Glutamatergic neuron (in vitro differentiated cells): ENCODE measurements around the gene SIPA1L3. TPM values are rescaled to one million over a fixed set of nuclear protein-coding genes. Genes with fewer than 3 reads are reported as not detected.
A peak's percentile ranks its signal among the peaks of the same experiment; 100 is the strongest.

Experiments
- DNase-seq: peaks from one replicate; pipeline ENCODE4 v3.0.0; 2022
- H3K27ac Mint-ChIP-seq: one replicate; pipeline ENCODE4 v1.8.0; 2020; ENCODE audit warnings: mild to moderate bottlenecking, mixed read lengths, inconsistent platforms; ENCODE audit not compliant: unreplicated experiment
- H3K27me3 Mint-ChIP-seq: one replicate; pipeline ENCODE4 v1.8.0; 2020; ENCODE audit warnings: mild to moderate bottlenecking, moderate library complexity, mixed read lengths, inconsistent platforms; ENCODE audit not compliant: unreplicated experiment
- H3K36me3 Mint-ChIP-seq: one replicate; pipeline ENCODE4 v1.8.0; 2020; ENCODE audit warnings: mild to moderate bottlenecking, mixed read lengths, inconsistent platforms; ENCODE audit not compliant: unreplicated experiment
- H3K4me1 Mint-ChIP-seq: one replicate; pipeline ENCODE4 v1.8.0; 2020; ENCODE audit warnings: mild to moderate bottlenecking, low read depth, mixed read lengths, inconsistent platforms; ENCODE audit not compliant: unreplicated experiment
- H3K4me3 Mint-ChIP-seq: one replicate; pipeline ENCODE4 v1.8.0; 2020; ENCODE audit warnings: mild to moderate bottlenecking, mixed read lengths, inconsistent platforms; ENCODE audit not compliant: unreplicated experiment
- H3K9me3 Mint-ChIP-seq: one replicate; pipeline ENCODE4 v1.8.0; 2020; ENCODE audit warnings: mild to moderate bottlenecking, moderate library complexity, mixed read lengths, inconsistent platforms; ENCODE audit not compliant: unreplicated experiment
- CTCF ChIP-seq: fragments of 200-600 bp; sonication (generic); IDR thresholded peaks from one replicate; pipeline ENCODE4 v1.5.0; 2021; ENCODE audit not compliant: partially characterized antibody, unreplicated experiment
- total RNA-seq: library from RNA; stranded (reverse); fragmentation: NEBNext Ultra II Directional; extraction: Animal tissue kit (Norgen Biotek cat#: 25700); gene quantifications from one replicate; pipeline ENCODE4 v1.2.1, GENCODE V29; 2021; ENCODE audit not compliant: unreplicated experiment

The SIPA1L3 gene
- total RNA-seq, 1 donor from 2014 or later = 97.7 TPM

- H3K27ac Mint-ChIP-seq = no peak overlapping the region
- no peak overlapping the region for H3K4me3 Mint-ChIP-seq
- peaks cover 9% of the 10 kb centered on the region for H3K36me3 Mint-ChIP-seq
- H3K9me3 Mint-ChIP-seq = peaks cover 20% of the 10 kb centered on the region
- peaks cover 46% of the 10 kb centered on the region for H3K4me1 Mint-ChIP-seq
- peaks cover 11% of the 10 kb centered on the region for H3K27me3 Mint-ChIP-seq
- no peak for TF ChIP-seq CTCF
- DNase-seq = no peak
Observed at GRCh38 chr19:37930416-37930815, 23.4 kb downstream of the SIPA1L3 start.

- H3K4me1 Mint-ChIP-seq = peaks cover 46% of the 10 kb centered on the region
- H3K27ac Mint-ChIP-seq = peak overlapping the region; percentile 97
- TF ChIP-seq CTCF = no peak
- H3K36me3 Mint-ChIP-seq = peaks cover 23% of the 10 kb centered on the region
- peak overlapping the region; percentile 57 for H3K4me3 Mint-ChIP-seq
- peak; percentile 34 for DNase-seq
- peaks cover 20% of the 10 kb centered on the region for H3K9me3 Mint-ChIP-seq
- H3K27me3 Mint-ChIP-seq = peaks cover 11% of the 10 kb centered on the region
Observed at GRCh38 chr19:37931881-37932655, 25.1 kb downstream of the SIPA1L3 start.

- TF ChIP-seq CTCF = no peak
- Mint-ChIP-seq H3K27ac (peak overlapping the region; percentile 97), H3K27me3 (peaks cover 14% of the 10 kb centered on the region), H3K36me3 (peaks cover 23% of the 10 kb centered on the region), H3K4me3 (peak overlapping the region; percentile 85), H3K9me3 (peaks cover 20% of the 10 kb centered on the region), H3K4me1 (peaks cover 38% of the 10 kb centered on the region)
- DNase-seq = peak; percentile 54
Observed at GRCh38 chr19:37932985-37933936, 26.3 kb downstream of the SIPA1L3 start.

GRCh38 chr19:37933937-37934358, 26.9 kb downstream of the SIPA1L3 start:
- Mint-ChIP-seq H3K27ac (peak overlapping the region; percentile 97), H3K4me1 (peaks cover 35% of the 10 kb centered on the region), H3K4me3 (peak overlapping the region; percentile 85), H3K9me3 (peaks cover 18% of the 10 kb centered on the region), H3K27me3 (peaks cover 14% of the 10 kb centered on the region), H3K36me3 (peaks cover 26% of the 10 kb centered on the region)
- peak; percentile 54 for DNase-seq
- no peak for TF ChIP-seq CTCF
